PC-9 (cell line): ENCODE measurements around the gene IKZF2.

Experiments used
- CTCF ChIP-seq: fragments of 200-600 bp; sonication (generic); conservative IDR thresholded peaks from 2 replicates; pipeline ENCODE4 v1.6.1; 2017; ENCODE audit warnings: mixed run types, antibody characterized with exemption, mild to moderate bottlenecking, moderate library complexity
- EZH2 ChIP-seq: fragments of 200-600 bp; sonication (generic); IDR thresholded peaks from 2 replicates; pipeline ENCODE4 v1.8.0; 2017; ENCODE audit warnings: antibody characterized with exemption, low read depth

- TF ChIP-seq CTCF (no peak), EZH2 (no peak)
These were observed 52.8 kb downstream of the IKZF2 start for GRCh38 chr2:213098612-213099011.
